RWPE1 (cell line): ENCODE measurements around the gene SLC4A2.
"Not testable (repeated sequence)": the region's sequence is repeated elsewhere in the genome, so short reads cannot be mapped to it uniquely, and the experiment has no call there.

Source experiments
- CTCF ChIA-PET: fragments of 350-600 bp; sonication (Branson Sonifier 250); formaldehyde crosslinking; extraction: SDS; loops from one replicate; lab custom pipeline; 2021; lab: Yijun Ruan, JAX
- POLR2A ChIA-PET: fragments of 400-600 bp; formaldehyde crosslinking; extraction: SDS; loops from one replicate; lab custom pipeline; 2020; ENCODE audit warnings: antibody characterized with exemption; ENCODE audit not compliant: low non-redundant PET; lab: Yijun Ruan, JAX
- DNase-seq: peaks from one replicate; pipeline ENCODE4 v3.0.0; 2012; ENCODE audit warnings: low spot score
- H3K27ac ChIP-seq: fragments of 450-650 bp; 2 replicates; pipeline ENCODE4 v1.5.1; 2017
- CTCF ChIP-seq: fragments of 450-650 bp; conservative IDR thresholded peaks from 2 replicates; pipeline ENCODE4 v1.5.1; 2017; ENCODE audit warnings: low read depth, mild to moderate bottlenecking

The SLC4A2 gene

GRCh38 chr7:151023232-151023631, 36.2 kb upstream of the SLC4A2 start:
- H3K27ac ChIP-seq, result no peak overlapping the region
- TF ChIP-seq CTCF, result no peak
- no peak for DNase-seq
- ChIA-PET POLR2A (no interaction called here), CTCF (interaction anchor here (0.6 kb wide), 1 partner anchor 145 kb away, joined by 4 read pairs; no protein-coding TSS in a partner anchor)

- no peak for DNase-seq
- ChIA-PET CTCF (interaction anchor here (0.6 kb wide), 1 partner anchor 38 kb away, joined by 3 read pairs; no protein-coding TSS in a partner anchor), POLR2A (no interaction called here)
- TF ChIP-seq CTCF, result no peak
- no peak within 1 kb of the TSS for H3K27ac ChIP-seq
These were observed 34.8 kb upstream of the SLC4A2 start, which contains the start of gene ATG9B for GRCh38 chr7:151024435-151025056. ATG9B (minus strand) TSS chr7:151024494; CDS start chr7:151024423, 71 bp downstream.

- peak; percentile 13 for DNase-seq
- CTCF ChIA-PET, result interaction anchor here (0.7 kb wide), 1 partner anchor 30 kb away, joined by 3 read pairs; no protein-coding TSS in a partner anchor
- no peak overlapping the region for H3K27ac ChIP-seq
- POLR2A ChIA-PET, result no interaction called here
- no peak for TF ChIP-seq CTCF
These were observed 33.3 kb upstream of the SLC4A2 start for GRCh38 chr7:151025924-151026671.

GRCh38 chr7:151026771-151027727, 32.3 kb upstream of the SLC4A2 start:
- H3K27ac ChIP-seq, result peak overlapping the region; percentile 84; the same call in 1 of the 2 replicates
- POLR2A ChIA-PET, DNase-seq, CTCF ChIA-PET: not testable (repeated sequence)

DNA sequence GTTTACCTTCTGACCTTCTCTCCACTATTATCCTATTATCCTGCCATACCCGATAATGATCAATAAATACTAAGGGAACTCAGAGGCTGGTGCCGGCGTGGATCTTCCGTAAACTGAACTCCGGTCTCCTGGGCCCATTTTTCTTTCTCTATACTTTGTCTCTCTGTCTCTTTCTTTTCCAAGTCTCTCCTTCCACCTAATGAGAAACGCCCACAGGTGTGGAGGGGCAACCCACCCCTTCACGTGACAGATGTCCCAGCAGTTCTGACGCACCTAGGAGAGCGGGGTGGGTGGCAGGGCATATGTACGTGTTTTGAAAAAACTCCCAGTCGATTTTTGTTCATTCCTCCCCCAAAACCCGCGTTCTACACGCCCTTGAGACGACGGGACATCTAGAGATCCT, 31.7 kb upstream of the SLC4A2 start:
- not testable (repeated sequence) for DNase-seq
- ChIA-PET POLR2A (interaction anchor here (0.6 to 0.7 kb wide), 2 partner anchors 14 to 1345 kb away, joined by 3 read pairs; no protein-coding TSS in a partner anchor), CTCF (interaction anchor here (1.2 kb wide), 1 partner anchor 83 kb away, joined by 4 read pairs; no protein-coding TSS in a partner anchor)
- H3K27ac ChIP-seq, result peak overlapping the region; percentile 84

GRCh38 chr7:151028131-151028947, 31.1 kb upstream of the SLC4A2 start, which contains the start of gene ABCB8:
ABCB8 (plus strand) TSS chr7:151028450; CDS start chr7:151028516, 66 bp downstream.
- DNase-seq, result peak; percentile 100
- ChIA-PET CTCF (interaction anchor here (0.6 to 1.2 kb wide), 3 partner anchors 19 to 82 kb away, joined by 3 to 4 read pairs (median 3); no protein-coding TSS in a partner anchor), POLR2A (interaction anchor here (0.5 to 0.7 kb wide), 3 partner anchors 14 to 1346 kb away, joined by 3 to 5 read pairs (median 3); no protein-coding TSS in a partner anchor)
- peak; percentile 62 for TF ChIP-seq CTCF
- H3K27ac ChIP-seq, result peak within 1 kb of the TSS; percentile 84
